Vagina (tissue), 2 donors: ENCODE data around the gene BRMS1. TPM values are rescaled to one million over a fixed set of nuclear protein-coding genes. Genes with fewer than 3 reads are reported as not detected.
"Not testable (repeated sequence)": the region's sequence is repeated elsewhere in the genome, so short reads cannot be mapped to it uniquely, and the experiment has no call there.

Experiments used
- DNase-seq, 2 donors: peaks; one replicate each; pipeline ENCODE4 v3.0.0-alpha.2; 2017; ENCODE audit errors: extremely low spot score in 2 of 2
- H3K27ac ChIP-seq: fragments of 200-600 bp; sonication (generic); one replicate; pipeline ENCODE4 v1.5.1; 2019
- H3K27me3 ChIP-seq: fragments of 200-600 bp; sonication (generic); one replicate; pipeline ENCODE4 v1.5.1; 2019
- H3K36me3 ChIP-seq, 2 donors: fragments of 200-600 bp; sonication (generic); one replicate each; pipeline ENCODE4 v1.5.1; 2017 to 2019
- H3K4me1 ChIP-seq: fragments of 200-600 bp; sonication (generic); one replicate; pipeline ENCODE4 v1.5.1; 2019
- H3K4me3 ChIP-seq, 2 donors: fragments of 200-600 bp; sonication (generic); 1 replicate in 1 of 2; 2 replicates in 1 of 2; pipeline ENCODE4 v1.5.1; 2016 to 2019
- H3K9me3 ChIP-seq: fragments of 200-600 bp; sonication (generic); one replicate; pipeline ENCODE4 v1.5.1; 2019
- CTCF ChIP-seq, 3 experiments: fragments of 450-650 bp in 2 of 3; fragments of 200-600 bp in 1 of 3; sonication (generic) in 1 of 3; IDR thresholded peaks; one replicate each; pipeline ENCODE4 v1.5.1; 2017 to 2019; ENCODE audit warnings: antibody characterized with exemption in 3 of 3, mild to moderate bottlenecking in 2 of 3, moderate library complexity in 2 of 3
- POLR2A ChIP-seq, 2 donors: fragments of 450-650 bp; IDR thresholded peaks; one replicate each; pipeline ENCODE4 v1.6.1; 2017; ENCODE audit warnings: antibody characterized with exemption in 2 of 2, mild to moderate bottlenecking in 2 of 2, moderate library complexity in 2 of 2
- POLR2AphosphoS5 ChIP-seq, 2 donors: sonication (generic); formaldehyde crosslinking; IDR thresholded peaks; one replicate each; pipeline ENCODE4 v1.9.0; 2017; ENCODE audit warnings: antibody characterized with exemption in 2 of 2, mild to moderate bottlenecking in 2 of 2, low read depth in 1 of 2; ENCODE audit not compliant: insufficient read depth in 1 of 2
- intact Hi-C: fragments of 100-400 bp; cut with DNase I; formaldehyde crosslinking; loops from one replicate; pipeline ENCODE4 v1.15.1; 2023
- total RNA-seq: library from RNA; depleted of rRNA; stranded (reverse); fragments of >200 nt; gene quantifications from one replicate; pipeline ENCODE4 v1.2.3, GENCODE V29; 2016

The BRMS1 gene
- total RNA-seq, 1 donor from 2014 or later = 37.1 TPM

- Histone ChIP-seq H3K27me3 (no peaks in the 10 kb centered on the region), H3K27ac (no peak overlapping the region), H3K9me3 (no peaks in the 10 kb centered on the region), H3K36me3 (no peaks in the 10 kb centered on the region), H3K4me3 (no peak overlapping the region), H3K4me1 (no peaks in the 10 kb centered on the region)
- intact Hi-C loops = no loop called here
- no peak for DNase-seq
- TF ChIP-seq CTCF (IDR thresholded peaks at IDR 0.05) (no peak), POLR2AphosphoS5 (IDR thresholded peaks at IDR 0.05; ENCODE audit: insufficient read depth in 1 of 2, low read depth in 1 of 2) (no peak), POLR2A (IDR thresholded peaks at IDR 0.05) (no peak)
Observed at GRCh38 chr11:66362481-66363147, 17.7 kb upstream of the BRMS1 start.

- Histone ChIP-seq H3K27me3 (no peaks in the 10 kb centered on the region), H3K4me3 (no peak overlapping the region), H3K4me1 (no peaks in the 10 kb centered on the region), H3K27ac (no peak overlapping the region), H3K9me3 (no peaks in the 10 kb centered on the region), H3K36me3 (no peaks in the 10 kb centered on the region)
- intact Hi-C loops = no loop called here
- no peak for DNase-seq
- TF ChIP-seq CTCF (IDR thresholded peaks at IDR 0.05) (no peak), POLR2AphosphoS5 (IDR thresholded peaks at IDR 0.05; ENCODE audit: insufficient read depth in 1 of 2, low read depth in 1 of 2) (no peak), POLR2A (IDR thresholded peaks at IDR 0.05) (no peak)
Observed at GRCh38 chr11:66361502-66361941, 16.6 kb upstream of the BRMS1 start.

GRCh38 chr11:66360406-66361073 is 15.6 kb upstream of the BRMS1 start:
- H3K9me3 ChIP-seq = no peaks in the 10 kb centered on the region
- TF ChIP-seq CTCF (IDR thresholded peaks at IDR 0.05) = no peak
- TF ChIP-seq POLR2A (IDR thresholded peaks at IDR 0.05) = no peak
- TF ChIP-seq POLR2AphosphoS5 (IDR thresholded peaks at IDR 0.05; ENCODE audit: insufficient read depth in 1 of 2, low read depth in 1 of 2) = no peak
- DNase-seq = no peak
- no peaks in the 10 kb centered on the region for H3K36me3 ChIP-seq
- H3K27ac ChIP-seq = no peak overlapping the region
- no peaks in the 10 kb centered on the region for H3K4me1 ChIP-seq
- H3K4me3 ChIP-seq = no peak overlapping the region
- no peaks in the 10 kb centered on the region for H3K27me3 ChIP-seq
- intact Hi-C loops = no loop called here

GRCh38 chr11:66359662-66360087 is 14.8 kb upstream of the BRMS1 start:
- no peaks in the 10 kb centered on the region for H3K4me1 ChIP-seq
- intact Hi-C loops = no loop called here
- H3K27ac ChIP-seq = no peak overlapping the region
- TF ChIP-seq POLR2A (IDR thresholded peaks at IDR 0.05) (no peak), CTCF (IDR thresholded peaks at IDR 0.05) (no peak), POLR2AphosphoS5 (IDR thresholded peaks at IDR 0.05; ENCODE audit: insufficient read depth in 1 of 2, low read depth in 1 of 2) (no peak)
- H3K9me3 ChIP-seq = no peaks in the 10 kb centered on the region
- no peak overlapping the region for H3K4me3 ChIP-seq
- no peaks in the 10 kb centered on the region for H3K27me3 ChIP-seq
- H3K36me3 ChIP-seq = no peaks in the 10 kb centered on the region
- no peak for DNase-seq

GRCh38 chr11:66350560-66351235 is 5.8 kb upstream of the BRMS1 start:
- H3K4me3 ChIP-seq, intact Hi-C loops, DNase-seq, H3K27me3 ChIP-seq, H3K27ac ChIP-seq, H3K36me3 ChIP-seq, H3K9me3 ChIP-seq: not testable (repeated sequence)
- peaks cover 18% of the 10 kb centered on the region for H3K4me1 ChIP-seq
